ENCODE data around the gene MYPN.
"Not testable (repeated sequence)": the region's sequence is repeated elsewhere in the genome, so short reads cannot be mapped to it uniquely, and the experiment has no call there.

The MYPN gene

DNA sequence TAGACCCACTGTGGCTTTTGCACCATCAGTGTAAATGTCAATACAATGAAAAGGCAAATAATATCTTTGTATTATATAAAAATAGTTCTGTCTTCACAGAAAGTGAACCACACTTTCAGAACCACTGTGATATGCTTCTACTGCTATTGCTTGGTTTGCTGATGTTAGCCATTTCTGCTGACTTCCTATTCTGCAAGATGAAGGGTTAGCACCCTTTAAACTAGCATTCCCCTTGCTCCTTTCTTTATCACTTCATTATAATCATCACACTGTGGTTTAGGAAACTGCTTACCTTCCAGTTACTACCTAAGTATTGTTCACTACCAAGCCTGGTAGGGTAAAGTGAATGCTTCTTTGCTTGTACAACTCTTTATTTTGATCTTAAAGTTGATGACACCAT, 29.2 kb downstream of the MYPN start:
- no peak for DNase-seq

DNA sequence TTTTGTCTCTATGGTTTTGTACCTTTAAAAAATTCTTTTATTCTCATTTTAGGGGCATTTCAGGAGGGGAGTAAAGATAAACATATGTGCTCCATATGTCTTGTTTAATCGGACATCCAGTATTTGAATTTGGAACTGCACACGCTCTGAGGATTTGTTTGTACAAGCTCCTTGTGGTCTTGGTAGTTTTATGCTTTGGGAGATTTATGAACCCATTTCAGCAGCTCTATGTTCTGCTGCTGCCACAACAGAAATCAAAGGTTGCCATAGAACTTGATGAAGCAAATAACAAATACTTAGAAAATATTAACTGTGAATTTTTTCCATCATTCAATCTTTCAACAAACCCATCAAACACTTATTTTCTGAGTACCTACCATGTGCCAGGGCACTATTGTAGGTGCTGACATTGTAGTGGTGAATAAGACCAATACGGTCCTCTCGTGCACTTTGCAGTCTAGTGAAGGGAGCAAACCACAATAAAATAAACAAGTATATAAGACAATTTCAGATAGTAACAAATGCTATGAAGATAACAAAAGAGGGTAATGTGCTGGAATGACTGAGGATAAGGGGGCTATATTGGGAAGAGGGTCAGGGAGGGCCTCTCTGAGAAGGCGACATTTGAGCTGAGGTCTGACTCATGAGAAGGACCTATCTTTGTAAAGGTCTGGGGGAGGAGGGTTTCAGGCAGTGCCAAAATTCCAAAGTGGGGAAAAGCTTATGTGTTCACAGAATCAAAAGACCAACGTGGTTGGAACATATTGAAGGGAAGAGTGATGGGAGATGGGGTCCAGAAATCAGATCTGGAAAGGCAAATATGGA, 30.4 kb downstream of the MYPN start:
- no peak for DNase-seq

DNA sequence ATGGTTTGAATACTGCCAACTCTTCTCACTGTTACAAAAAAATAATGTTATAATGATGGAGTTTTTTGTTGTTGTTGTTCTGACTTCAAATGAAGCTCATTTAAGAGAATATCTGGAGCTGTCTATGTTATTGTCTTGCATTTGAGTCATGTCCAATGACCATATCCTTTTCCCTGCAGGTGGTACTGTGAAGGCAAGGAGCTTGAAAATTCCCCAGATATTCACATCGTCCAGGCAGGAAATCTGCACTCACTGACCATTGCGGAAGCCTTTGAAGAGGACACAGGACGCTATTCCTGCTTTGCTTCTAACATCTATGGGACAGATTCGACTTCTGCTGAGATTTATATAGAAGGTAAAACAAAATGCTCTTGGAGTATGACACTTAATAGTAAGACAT, 33.5 kb downstream of the MYPN start:
- DNase-seq: no peak

DNA sequence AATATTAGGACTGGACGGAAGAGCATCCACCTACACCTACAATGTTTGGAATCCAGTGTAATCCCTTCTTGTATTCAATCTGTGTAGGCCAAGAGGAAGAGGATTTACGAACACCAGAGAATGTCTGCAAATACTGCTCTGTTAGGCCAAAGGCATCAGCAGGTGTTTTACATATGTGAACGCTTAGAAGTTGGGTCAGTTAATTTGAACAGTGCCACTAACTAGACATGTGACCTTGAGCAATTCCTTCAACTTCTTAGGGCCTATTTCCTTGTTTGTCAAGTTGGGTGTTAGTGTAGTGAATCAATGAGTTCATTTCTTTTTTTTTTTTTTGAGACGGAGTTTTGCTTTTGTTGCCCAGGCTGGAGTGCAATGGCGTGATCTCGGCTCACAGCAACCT, 35.4 kb downstream of the MYPN start:
- no peak for DNase-seq

DNA sequence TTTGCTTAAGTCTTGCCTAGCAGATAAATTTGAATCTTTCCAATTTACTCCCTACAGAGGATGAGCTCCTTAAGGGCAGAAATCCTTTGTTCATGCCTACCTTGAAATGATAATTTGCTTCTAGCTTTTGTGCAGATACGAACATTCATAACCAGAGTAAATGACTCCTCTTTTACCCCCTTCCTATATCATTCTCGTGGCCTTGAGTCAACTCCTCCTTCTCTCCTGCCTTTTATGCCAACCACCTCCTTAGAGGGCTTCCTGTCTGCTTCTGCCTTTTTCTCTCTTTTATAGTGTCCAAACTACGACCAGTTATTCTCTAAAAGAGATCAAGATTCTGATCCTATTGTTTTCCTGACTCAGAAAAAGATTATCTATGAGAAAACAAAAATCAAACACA, 36.4 kb downstream of the MYPN start:
- no peak for DNase-seq

DNA sequence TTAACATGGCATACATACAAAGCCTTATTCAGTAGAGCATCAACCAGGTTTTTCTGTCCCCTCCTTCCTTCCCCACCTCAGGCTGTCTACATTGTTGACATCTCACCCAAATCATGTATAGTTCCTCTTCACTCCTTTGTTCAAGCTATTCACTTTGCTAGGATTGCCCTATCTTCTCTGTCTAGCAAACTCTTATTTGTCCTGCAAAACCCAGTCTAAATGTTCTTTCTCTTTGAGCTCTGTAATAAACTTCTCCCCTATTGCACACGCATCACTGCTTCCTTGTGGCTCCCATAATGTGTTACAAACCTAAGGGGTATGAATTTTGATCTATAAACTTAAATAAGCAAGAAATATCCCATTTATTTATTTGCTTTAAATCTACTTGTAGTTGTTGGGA, 36.8 kb downstream of the MYPN start:
- no peak for DNase-seq

DNA sequence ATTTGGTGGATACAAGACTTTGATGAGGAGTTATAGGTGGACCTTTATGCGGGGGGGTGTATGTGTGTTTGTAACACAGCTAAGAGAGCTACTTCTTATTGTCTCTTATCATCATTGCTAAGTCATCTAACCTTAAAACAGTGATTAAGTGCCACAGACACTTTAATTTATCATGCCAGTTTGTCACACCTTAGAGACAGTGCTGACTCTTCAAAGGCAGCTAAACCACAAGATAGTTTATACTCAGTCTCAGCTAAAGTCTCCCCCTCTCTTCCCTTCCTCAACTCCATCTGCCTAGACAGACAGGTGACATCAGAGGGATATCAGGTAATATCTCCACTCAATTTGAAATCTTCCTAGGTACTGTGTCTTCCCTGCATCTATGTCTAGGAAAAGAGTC, 42.2 kb downstream of the MYPN start:
- DNase-seq: no peak

DNA sequence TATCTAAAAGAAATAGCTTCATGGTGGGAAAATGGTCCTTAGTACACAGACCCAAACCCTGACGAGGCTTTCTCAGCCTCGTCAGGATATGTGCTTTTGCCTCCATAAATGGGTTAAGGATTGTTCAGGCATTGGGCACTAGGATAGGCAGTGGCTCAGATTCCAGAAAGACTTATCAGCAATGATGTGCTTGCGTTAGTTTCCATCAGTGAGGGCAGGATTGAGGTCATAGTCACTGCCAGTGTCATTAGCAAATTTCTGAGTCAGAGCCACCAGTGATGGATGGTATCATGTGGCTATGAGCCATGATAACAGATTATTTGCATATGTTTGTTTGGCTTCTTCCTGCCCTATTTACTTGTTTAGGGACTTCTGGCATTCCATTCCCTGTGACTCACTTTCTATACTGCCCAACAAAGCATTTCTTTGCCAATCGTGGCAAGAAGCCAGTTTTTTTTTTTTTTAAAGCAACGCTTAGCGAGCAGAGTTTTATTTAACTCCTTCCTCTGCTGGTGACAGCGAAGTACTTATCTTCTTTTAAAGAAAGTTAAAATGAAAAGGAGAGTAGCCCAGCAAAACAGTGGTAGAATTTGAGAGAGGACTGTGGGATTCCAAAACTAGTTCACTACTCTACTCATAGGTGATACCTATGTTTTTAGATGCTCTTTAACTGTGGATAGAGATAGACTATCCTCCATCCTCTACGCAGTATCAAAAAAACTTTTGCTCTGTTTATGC, 44.4 kb downstream of the MYPN start:
- DNase-seq: peak; percentile 5

DNA sequence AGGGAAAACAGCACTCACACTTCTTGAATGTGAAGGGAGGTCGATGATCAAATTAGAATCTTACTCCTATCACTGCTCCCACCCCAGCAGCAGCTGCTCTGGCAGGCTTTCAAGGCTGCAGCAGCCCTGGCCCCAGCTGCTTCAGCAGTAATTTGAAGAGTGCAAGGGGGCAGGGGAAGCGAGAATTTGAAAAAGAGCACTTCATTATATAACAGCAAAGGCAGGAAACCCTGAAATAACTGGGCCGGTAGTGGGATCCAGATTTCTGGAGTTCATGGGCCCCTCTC, 44.9 kb downstream of the MYPN start:
- DNase-seq: no peak

DNA sequence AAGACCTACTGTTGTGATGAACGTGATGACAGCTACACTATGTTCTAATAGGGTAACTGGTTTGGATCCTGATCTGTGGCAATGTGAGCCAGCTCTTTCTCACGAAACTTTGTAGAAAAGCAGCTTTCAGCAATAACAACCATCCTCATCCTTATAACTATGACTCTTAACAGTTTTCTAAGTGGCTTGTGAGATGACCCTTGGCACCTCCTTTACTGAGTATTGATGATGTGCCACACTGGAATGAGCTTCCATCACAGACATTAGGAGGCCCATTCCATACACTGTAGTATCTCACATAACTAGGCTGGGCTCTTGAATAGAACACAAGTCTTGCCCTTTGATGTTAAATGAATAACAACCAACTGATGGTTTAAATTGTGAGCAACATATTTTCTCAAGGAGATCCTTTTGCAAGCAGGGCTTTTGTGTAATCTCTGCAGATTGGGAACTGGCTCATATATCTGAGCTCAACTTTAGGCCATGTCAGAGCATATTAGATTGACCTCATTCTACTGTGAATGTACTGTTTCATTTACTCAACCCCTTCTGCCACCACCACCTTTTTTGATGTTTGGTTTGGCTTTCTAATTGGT, 46.4 kb downstream of the MYPN start:
- DNase-seq: no peak

DNA sequence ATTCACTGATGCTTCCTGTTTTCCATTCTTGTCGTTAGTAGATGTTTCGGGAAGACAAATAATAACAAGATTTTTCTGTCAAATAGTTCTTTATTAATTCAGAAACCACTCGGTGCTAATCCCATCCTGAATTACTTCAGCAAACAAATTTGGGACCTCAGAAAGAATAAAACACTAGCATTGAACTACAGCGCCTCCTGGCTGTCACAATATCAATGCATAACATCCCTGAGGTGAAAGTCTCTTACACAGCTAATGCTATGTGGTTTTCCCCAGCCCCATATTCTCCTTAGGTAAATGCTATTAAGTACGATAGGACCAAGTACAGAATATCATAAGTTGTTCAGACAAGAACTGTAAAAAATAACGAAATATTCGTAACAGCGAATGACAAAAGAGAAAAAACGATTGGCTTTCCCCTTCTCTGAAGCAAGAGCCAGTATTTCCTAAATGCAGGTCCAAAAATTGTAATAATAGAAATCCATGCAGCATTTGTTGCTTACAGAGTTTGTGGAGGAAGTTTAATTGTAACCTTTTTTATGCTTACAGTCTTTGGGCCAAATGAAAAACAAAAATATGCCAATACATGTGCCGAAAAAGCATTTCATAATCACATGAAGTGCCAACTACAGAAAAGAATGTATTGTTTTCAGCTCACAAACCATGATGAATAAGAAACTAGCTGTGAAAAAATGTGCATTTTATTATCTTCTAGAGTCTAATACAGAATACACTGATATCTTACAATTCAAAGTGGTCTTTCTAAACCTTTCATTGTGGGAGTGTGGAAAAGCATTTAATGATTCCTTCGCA, 47.3 kb downstream of the MYPN start:
- DNase-seq: no peak

DNA sequence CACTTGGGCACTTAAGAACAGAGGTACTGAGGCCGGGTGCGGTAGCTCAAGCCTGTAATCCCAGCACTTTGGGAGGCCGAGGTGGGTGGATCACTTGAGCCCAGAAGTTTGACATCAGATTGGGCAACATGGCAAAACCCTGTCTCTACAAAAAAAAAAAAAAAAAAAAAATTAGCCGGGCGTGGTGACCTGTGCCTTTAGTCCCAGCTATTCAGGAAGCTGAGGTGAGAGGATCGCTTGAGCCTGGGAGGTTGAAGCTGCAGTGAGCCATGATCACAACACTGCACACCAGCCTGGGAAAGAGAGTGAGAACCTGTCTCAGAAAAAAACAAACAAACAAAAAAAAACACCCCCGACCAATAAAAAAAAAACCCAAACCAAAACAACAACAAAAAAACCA, 48.2 kb downstream of the MYPN start:
- not testable (repeated sequence) for DNase-seq

DNA sequence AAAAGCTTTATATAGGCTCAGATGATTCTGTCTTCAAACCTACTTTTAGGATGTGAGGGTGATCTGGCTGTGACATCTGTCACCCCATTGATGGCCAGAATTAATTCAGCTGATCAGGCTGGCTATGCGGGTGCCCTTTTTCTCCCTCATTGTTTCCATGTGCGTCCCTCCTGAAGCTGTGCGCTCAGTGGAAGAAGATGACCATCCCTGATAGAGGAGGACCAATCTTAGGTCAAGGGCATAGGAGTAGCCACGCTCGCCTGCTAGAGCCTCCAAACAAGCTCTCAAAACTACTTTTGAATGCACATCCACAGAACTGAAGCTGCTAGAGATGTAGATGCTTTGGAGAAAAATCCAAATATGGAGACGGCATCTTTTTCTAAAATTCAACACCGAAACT, 48.7 kb downstream of the MYPN start:
- DNase-seq: no peak

DNA sequence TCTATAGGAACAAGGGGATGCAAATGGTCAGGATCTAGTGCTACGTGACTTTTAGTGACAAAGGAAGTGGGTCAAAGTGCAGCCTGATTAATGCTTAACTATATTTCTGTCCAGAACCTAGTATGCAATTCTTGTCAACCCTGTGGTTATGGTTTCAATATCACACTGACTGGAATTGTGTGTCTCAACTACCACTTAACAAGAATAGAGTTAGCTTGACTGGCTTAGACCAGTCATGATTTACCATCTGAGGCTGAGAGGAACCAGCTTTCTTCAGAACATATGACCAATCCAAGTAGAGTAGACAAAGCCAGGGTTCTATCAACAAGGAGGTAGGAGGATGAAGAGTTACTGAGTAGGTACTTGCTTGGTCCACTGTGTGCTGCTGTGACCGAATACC, 54.4 kb downstream of the MYPN start:
- no peak for DNase-seq

DNA sequence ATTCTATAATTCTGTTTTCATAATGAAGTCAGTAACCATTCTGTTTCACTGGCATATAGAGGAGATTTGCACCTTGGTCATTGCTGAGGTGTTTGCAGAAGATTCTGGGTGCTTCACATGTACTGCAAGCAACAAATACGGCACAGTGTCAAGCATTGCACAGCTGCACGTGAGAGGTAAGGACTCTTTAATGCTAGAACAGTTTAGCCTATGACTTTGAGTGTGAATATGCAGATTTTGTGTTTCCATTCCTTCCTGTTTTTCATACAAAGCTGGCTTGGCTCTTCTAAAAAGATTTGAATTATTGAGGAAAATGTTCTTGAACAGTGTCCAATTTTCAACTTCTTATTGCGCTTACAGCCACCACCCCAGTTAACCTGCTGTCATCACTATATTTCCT, 56.4 kb downstream of the MYPN start:
- DNase-seq: no peak

DNA sequence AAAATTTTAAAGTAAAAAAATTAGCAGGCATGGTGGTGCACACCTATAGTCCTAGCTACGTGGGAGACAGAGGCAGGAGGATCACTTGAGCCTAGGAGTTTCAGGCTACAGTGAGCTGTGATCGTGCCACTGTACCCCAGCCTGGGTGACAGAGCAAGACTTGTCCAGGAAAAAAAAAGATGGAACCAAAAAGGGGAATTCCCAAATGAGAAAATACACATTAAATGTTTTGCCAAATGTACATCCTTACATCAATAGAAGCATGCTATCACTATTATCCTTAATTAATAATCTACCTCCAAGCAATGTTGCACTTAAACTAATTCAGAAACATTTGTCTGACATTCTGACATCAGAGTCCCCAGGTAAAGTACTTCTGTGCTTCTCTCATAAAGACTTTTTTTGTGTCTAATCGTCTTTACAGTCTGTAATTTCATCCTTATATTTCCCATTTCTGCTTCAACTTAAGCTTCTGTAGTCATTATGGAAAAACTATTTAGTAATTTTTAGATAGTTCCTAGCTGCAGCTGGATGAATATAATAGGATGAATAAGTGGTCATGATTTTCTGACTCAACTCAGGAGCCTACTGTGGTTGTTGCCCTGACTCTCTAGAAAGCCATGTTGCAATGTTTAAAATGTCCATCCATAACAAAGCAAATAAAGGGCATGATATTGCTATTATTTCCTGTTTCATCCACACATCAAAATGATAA, 57.7 kb downstream of the MYPN start:
- DNase-seq: no peak

DNA sequence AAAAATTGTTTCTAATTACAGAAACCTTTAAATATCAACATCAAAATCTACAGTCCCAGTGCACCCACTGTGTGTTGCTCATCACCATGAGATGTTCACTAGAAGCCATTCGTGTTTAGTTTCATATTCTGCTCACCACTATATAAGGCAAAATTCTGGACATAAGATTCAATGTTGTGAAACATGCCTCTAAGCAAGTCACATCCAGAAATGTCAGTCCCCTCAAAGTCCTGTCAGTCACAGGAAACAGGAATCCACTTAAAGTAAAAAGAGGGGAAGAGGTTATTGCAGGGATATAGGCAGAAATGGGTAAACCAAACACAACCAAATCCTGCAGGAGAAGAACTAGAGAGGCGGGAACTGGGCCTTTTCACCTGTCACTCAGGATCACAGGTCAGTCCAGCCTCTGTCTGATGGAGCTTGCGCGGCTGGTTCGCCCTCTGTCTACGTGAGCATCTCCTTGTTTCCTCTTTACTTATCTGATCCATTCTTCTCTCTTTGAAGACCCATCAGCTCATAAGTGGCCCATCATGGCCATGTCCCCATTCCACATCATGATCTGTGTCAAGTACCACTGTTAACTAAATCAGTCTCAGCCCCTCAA, 58.4 kb downstream of the MYPN start:
- no peak for DNase-seq

DNA sequence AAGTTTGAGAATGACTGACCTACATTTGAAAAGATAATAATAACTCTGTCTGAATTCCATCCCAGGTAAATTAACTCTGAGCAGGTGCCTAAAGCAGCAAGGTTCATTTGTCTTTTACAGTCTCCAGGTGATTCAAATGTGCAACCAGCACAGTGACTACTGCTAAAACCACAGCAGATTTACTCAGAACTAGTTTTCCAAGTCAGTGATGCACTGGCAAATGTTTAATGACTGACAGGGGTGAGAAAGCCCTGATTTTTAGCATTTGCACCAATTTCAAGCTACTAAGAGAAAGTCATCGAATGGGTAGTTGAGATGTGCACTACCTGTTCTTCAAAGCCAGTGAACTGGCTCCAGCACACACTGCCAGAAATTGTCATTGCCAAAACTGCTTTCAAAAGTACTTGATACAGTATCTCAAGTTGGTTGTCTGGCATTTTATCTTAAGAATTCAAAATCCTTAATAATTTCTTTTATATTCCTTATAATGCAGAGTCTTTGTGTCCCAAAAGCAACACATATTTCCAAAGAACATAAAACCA, 62.3 kb downstream of the MYPN start:
- DNase-seq: no peak

DNA sequence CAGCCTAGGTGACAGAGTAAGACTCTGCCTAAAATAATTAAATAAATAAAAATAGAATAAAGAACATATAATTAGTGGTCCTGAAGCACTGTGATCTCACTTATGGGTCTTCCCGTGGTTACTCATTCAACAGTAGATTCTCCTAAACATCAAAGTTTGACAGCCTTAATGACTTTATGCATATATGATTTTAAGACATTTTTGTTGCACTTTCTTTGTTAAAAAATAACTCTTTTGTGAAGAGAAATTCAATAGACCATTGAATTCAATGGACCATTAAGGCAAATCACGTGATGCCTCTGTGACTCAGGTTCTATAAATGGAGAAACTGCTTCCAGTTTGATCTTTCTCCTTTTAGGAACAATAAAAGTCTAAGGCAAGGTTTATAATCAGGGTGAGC, 63.0 kb downstream of the MYPN start:
- DNase-seq: no peak

DNA sequence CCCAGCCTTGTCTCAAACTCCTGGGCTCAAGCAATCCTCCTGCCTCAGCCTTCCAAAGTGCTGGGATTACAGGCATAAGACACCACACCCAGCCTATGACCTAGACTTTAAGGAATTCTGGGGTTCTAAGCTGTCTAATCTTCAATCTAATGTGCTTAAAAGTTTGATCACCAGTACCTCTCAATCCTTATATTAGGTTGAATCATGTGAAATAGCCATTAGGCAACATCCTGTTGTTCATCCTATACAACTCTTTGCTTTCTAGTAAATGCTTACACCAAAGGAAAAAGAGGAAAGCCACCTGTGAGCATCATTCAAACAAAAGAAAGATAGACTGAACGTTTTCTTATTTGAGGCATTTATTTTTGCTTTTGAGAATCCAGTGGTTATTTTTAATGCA, 66.7 kb downstream of the MYPN start:
- no peak for DNase-seq

DNA sequence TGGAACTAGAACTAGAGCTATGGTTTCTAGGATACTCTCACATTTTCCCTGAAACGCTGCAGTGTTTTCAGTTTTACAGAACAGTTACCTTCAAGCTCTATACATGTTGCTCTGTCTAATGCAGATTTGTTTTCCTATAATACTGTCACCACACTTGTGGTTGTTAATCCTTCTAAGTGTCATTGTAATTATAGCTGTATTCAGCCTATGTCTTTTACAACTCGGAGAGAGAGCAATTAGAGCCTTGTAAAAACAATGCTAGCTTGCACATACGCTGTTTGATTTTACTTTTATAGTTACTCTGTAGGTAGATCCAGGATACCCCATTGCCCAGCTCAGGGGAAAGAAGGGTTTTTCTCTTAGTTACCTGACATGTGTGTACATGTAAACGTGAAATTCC, 67.5 kb downstream of the MYPN start:
- DNase-seq: no peak

DNA sequence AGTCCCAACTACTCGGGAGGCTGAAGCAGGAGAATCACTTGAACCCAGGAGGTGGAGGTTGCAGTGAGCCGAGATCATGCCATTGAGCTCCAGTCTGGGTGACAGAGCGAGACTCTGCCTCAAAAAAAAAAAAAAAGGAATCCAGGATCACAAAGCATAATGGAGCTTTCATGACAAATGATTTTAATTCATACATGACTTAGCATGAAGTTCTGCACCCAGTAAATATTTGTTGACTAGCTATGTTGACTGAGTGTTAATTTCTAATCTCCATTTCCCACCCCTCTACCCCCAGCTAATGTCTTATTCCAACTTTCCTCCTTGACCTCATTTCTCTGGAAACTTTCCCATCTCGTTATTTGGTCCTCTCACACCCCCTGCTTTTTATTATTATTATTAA, 69.3 kb downstream of the MYPN start:
- no peak for DNase-seq

Data from NCI-H510A treated with DMSO at 0.1 percent for 48 hours (cell line).